SU-DHL-6 (cell line): Measurements from ENCODE around the gene SMAD1.

Experiments
- H2AFZ ChIP-seq: fragments of 200-600 bp; sonication (generic); 2 replicates; pipeline ENCODE4 v1.6.1; 2014; ENCODE audit warnings: low read depth, mild to moderate bottlenecking, moderate library complexity, mixed read lengths, antibody characterized with exemption, low read length; ENCODE audit not compliant: severe bottlenecking
- H3F3A ChIP-seq: fragments of 200-600 bp; shearing (Covaris generic); 2 replicates; pipeline ENCODE4 v1.6.0; 2016; ENCODE audit warnings: antibody characterized with exemption, mild to moderate bottlenecking; ENCODE audit not compliant: insufficient read depth
- H3K27ac ChIP-seq: fragments of 200-600 bp; sonication (generic); 2 replicates; pipeline ENCODE4 v1.5.1; 2016; ENCODE audit warnings: low read depth, mild to moderate bottlenecking, low read length, moderate library complexity, mixed read lengths
- H3K27me3 ChIP-seq: fragments of 200-600 bp; sonication (generic), shearing (Covaris generic); 2 replicates; pipeline ENCODE4 v1.6.0; 2014; ENCODE audit warnings: mild to moderate bottlenecking, low read length
- H3K36me3 ChIP-seq: fragments of 200-600 bp; sonication (generic); 2 replicates; pipeline ENCODE4 v1.6.1; 2014; ENCODE audit warnings: mild to moderate bottlenecking, low read length, mixed read lengths
- H3K4me2 ChIP-seq: fragments of 300-600, 200-600 bp; shearing (Covaris generic), sonication (generic); 2 replicates; pipeline ENCODE4 v1.6.0; 2014; ENCODE audit warnings: low read length, low read depth, mild to moderate bottlenecking; ENCODE audit not compliant: poor library complexity, severe bottlenecking
- H3K4me3 ChIP-seq: fragments of 200-600 bp; sonication (generic); 2 replicates; pipeline ENCODE4 v1.5.1; 2014; ENCODE audit warnings: antibody characterized with exemption, low read length, mild to moderate bottlenecking, mixed read lengths; ENCODE audit not compliant: insufficient read depth, poor library complexity, severe bottlenecking
- H3K79me2 ChIP-seq: fragments of 200-600 bp; sonication (generic); 2 replicates; pipeline ENCODE4 v1.6.1; 2014; ENCODE audit warnings: mild to moderate bottlenecking, low read length, moderate library complexity; ENCODE audit not compliant: insufficient read depth
- H3K9ac ChIP-seq: fragments of 200-600 bp; sonication (generic); 2 replicates; pipeline ENCODE4 v1.7.0; 2014; ENCODE audit warnings: mild to moderate bottlenecking, low read length
- H3K9me2 ChIP-seq: fragments of 200-600 bp; sonication (generic); replicated peaks from 2 replicates; pipeline ENCODE4 v1.6.1; 2014; ENCODE audit warnings: low read length; ENCODE audit not compliant: insufficient read depth
- H3K9me3 ChIP-seq: fragments of 200-600 bp; sonication (generic); 2 replicates; pipeline ENCODE4 v1.6.1; 2014; ENCODE audit warnings: low read length, mixed read lengths; ENCODE audit not compliant: insufficient read depth
- H4K20me1 ChIP-seq: fragments of 200-600 bp; sonication (generic); 2 replicates; pipeline ENCODE4 v1.6.1; 2014; ENCODE audit warnings: low read depth, mild to moderate bottlenecking, antibody characterized with exemption, low read length, moderate library complexity, mixed read lengths
- CTCF ChIP-seq: fragments of 200-600 bp; sonication (generic); IDR thresholded peaks from one replicate; pipeline ENCODE4 v1.5.1; 2017; ENCODE audit warnings: antibody characterized with exemption, mild to moderate bottlenecking, low read length, moderate library complexity; ENCODE audit not compliant: insufficient read depth, poor library complexity, severe bottlenecking
- EZH2phosphoT487 ChIP-seq: fragments of 200-600 bp; sonication (generic), shearing (Covaris generic); conservative IDR thresholded peaks from 2 replicates; pipeline ENCODE4 v1.6.1; 2018; ENCODE audit warnings: mild to moderate bottlenecking, antibody characterized with exemption, low read length, moderate library complexity, mixed read lengths

SMAD1 gene

GRCh38 chr4:145524552-145524951 is 42.9 kb downstream of the SMAD1 start:
- H4K20me1 ChIP-seq = no peaks in the 10 kb centered on the region
- TF ChIP-seq EZH2phosphoT487 (no peak), CTCF (no peak)
- H3K27me3 ChIP-seq = no peaks in the 10 kb centered on the region
- H3K36me3 ChIP-seq = no peaks in the 10 kb centered on the region
- no peak overlapping the region for H2AFZ ChIP-seq
- H3K27ac ChIP-seq = peak overlapping the region; percentile 59
- H3K4me3 ChIP-seq = no peak overlapping the region
- no peaks in the 10 kb centered on the region for H3K9me3 ChIP-seq
- H3F3A ChIP-seq = no peaks in the 10 kb centered on the region
- peak overlapping the region; percentile 39 for H3K4me2 ChIP-seq
- H3K79me2 ChIP-seq = no peaks in the 10 kb centered on the region
- H3K9ac ChIP-seq = peak overlapping the region; percentile 10; the same call in 1 of the 2 replicates
- H3K9me2 ChIP-seq = no peaks in the 10 kb centered on the region

GRCh38 chr4:145525291-145525740 is 43.7 kb downstream of the SMAD1 start:
- Histone ChIP-seq H3F3A (no peaks in the 10 kb centered on the region), H3K4me3 (no peak overlapping the region), H3K9me3 (no peaks in the 10 kb centered on the region), H3K36me3 (no peaks in the 10 kb centered on the region), H3K9ac (peak overlapping the region; percentile 10; the same call in 1 of the 2 replicates), H3K4me2 (peak overlapping the region; percentile 39), H4K20me1 (no peaks in the 10 kb centered on the region), H3K79me2 (no peaks in the 10 kb centered on the region), H3K27me3 (no peaks in the 10 kb centered on the region), H2AFZ (no peak overlapping the region), H3K9me2 (no peaks in the 10 kb centered on the region), H3K27ac (peak overlapping the region; percentile 59)
- no peak for TF ChIP-seq CTCF

- Histone ChIP-seq H3K9me2 (no peaks in the 10 kb centered on the region), H4K20me1 (no peaks in the 10 kb centered on the region), H3K4me3 (no peak overlapping the region), H3F3A (no peaks in the 10 kb centered on the region), H3K4me2 (no peak overlapping the region), H3K27ac (no peak overlapping the region), H3K9ac (no peak overlapping the region), H3K9me3 (no peaks in the 10 kb centered on the region), H2AFZ (no peak overlapping the region), H3K27me3 (no peaks in the 10 kb centered on the region), H3K36me3 (no peaks in the 10 kb centered on the region), H3K79me2 (no peaks in the 10 kb centered on the region)
- TF ChIP-seq EZH2phosphoT487 (no peak), CTCF (no peak)
These were observed 46.1 kb downstream of the SMAD1 start for GRCh38 chr4:145527773-145528172.
